ENCODE results near the gene PI4KB. TPM values are rescaled to one million over a fixed set of nuclear protein-coding genes. Genes with fewer than 3 reads are reported as not detected.
"Not testable (repeated sequence)": the region's sequence is repeated elsewhere in the genome, so short reads cannot be mapped to it uniquely, and the experiment has no call there.

PI4KB gene
- total RNA-seq, 1 donor from 2014 or later = 30.3 TPM

DNA sequence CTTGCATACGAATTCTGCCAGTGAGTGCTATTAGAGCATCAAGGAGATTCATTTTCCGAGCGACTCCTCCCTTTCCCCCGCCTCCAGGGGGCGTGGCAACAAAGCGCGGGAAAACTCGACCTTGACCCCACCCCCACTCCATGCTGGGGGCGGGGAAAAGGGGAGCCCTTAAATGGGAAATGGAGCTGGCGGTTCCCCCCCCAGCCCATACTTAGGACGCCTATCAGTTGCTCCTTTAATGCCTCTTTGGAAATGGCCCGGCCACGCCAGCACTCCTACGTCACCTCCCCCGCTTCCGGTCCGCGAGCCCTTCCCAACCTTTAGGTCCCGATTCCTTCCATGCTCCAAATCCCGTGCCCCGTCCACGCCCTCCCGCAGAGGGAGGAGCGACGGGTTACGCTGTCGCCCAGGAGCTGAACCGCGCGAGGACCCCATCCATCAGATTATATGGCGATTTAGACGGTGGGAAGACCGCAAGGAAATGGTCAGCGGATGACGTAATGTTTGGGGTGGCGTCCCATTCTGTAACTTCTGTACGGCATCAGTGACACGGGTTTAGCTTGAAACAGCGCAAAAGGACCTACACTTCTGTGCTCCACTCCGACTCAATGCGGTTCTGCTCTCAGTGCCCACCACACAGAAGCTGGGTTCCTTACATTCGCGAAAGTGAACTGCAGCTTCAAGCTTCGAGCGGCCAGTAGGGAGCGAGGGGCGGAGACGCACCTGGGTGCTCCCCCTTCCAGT is 45.8 kb downstream of the PI4KB start:
- peaks cover 6 to 13% (median 6%) of the 10 kb centered on the region in 3 donors for H3K36me3 ChIP-seq (ENCODE audit: control insufficient read depth in 3 of 3, insufficient read depth in 3 of 3, low read length in 3 of 3)
- no peaks in the 10 kb centered on the region for H3K27me3 ChIP-seq (ENCODE audit: control insufficient read depth in 3 of 3, insufficient read depth in 3 of 3, low read length in 3 of 3)
- H3K9me3 ChIP-seq (ENCODE audit: control insufficient read depth in 3 of 3, low read length in 3 of 3) = no peaks in the 10 kb centered on the region
- peaks cover 15 to 36% (median 24%) of the 10 kb centered on the region in 3 donors for H3K4me1 ChIP-seq (ENCODE audit: control insufficient read depth in 3 of 3, insufficient read depth in 3 of 3, low read length in 3 of 3)
- H3K4me3 ChIP-seq (ENCODE audit: low read length in 3 of 3) = peak overlapping the region; percentile 77 to 100 (median 80)
- peak overlapping the region; percentile 88 to 96 (median 90) for H3K9ac ChIP-seq (ENCODE audit: low read depth in 1 of 3, low read length in 3 of 3)
- peak overlapping the region; percentile 98 for H3K27ac ChIP-seq (ENCODE audit: low read depth, low read length)

DNA sequence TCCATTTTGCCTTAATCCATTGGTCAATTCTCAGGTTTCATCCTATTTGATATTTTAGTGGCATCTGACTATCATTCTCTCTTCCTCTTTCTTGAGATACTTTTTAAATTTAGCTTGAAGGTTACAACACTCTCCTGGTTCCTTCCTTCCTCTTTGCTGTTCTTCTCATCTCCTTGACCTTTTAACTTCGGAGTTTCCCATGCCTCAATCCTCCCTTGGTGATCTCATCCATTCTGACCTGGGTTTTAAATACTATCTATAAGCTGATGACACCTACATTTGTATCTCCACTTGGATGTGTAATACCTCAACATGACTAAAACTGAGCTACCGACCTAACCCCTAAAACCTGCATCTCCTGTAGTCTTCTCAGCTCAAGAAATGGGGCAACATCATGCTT is 50.0 kb downstream of the PI4KB start:
- no peaks in the 10 kb centered on the region for H3K9me3 ChIP-seq (ENCODE audit: control insufficient read depth in 3 of 3, low read length in 3 of 3)
- no peak overlapping the region for H3K4me3 ChIP-seq (ENCODE audit: low read length in 3 of 3)
- H3K27ac ChIP-seq (ENCODE audit: low read depth, low read length) = no peak overlapping the region
- H3K36me3 ChIP-seq (ENCODE audit: control insufficient read depth in 3 of 3, insufficient read depth in 3 of 3, low read length in 3 of 3) = peaks cover 2 to 6% (median 2%) of the 10 kb centered on the region in 3 donors
- peaks cover 2 to 8% (median 7%) of the 10 kb centered on the region in 3 donors for H3K4me1 ChIP-seq (ENCODE audit: control insufficient read depth in 3 of 3, insufficient read depth in 3 of 3, low read length in 3 of 3)
- no peaks in the 10 kb centered on the region for H3K27me3 ChIP-seq (ENCODE audit: control insufficient read depth in 3 of 3, insufficient read depth in 3 of 3, low read length in 3 of 3)
- no peak overlapping the region for H3K9ac ChIP-seq (ENCODE audit: low read depth in 1 of 3, low read length in 3 of 3)

DNA sequence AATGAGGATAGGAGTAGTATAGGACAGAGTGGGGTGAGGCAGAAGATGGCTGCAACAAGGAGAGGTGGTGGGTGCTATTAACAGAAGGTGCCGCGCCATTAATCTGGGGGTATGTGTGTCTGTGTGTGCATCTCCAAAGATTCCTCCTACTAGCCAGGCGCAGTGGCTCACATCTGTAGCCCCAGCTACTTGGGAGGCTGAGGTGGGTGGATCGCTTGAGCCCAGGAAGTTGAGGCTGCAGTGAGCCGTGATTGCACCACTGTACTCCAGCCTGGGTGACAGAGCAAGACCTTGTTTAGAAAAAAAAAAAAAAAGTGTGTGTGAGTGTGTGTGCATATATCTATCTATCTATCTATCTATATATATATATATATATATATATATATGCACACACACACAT is 51.9 kb downstream of the PI4KB start:
- H3K4me3 ChIP-seq (ENCODE audit: low read length in 3 of 3); H3K36me3 ChIP-seq (ENCODE audit: control insufficient read depth in 3 of 3, insufficient read depth in 3 of 3, low read length in 3 of 3); H3K27ac ChIP-seq (ENCODE audit: low read depth, low read length); H3K9me3 ChIP-seq (ENCODE audit: control insufficient read depth in 3 of 3, low read length in 3 of 3); H3K9ac ChIP-seq (ENCODE audit: low read depth in 1 of 3, low read length in 3 of 3); H3K27me3 ChIP-seq (ENCODE audit: control insufficient read depth in 3 of 3, insufficient read depth in 3 of 3, low read length in 3 of 3); H3K4me1 ChIP-seq (ENCODE audit: control insufficient read depth in 3 of 3, insufficient read depth in 3 of 3, low read length in 3 of 3): not testable (repeated sequence)

GRCh38 chr1:151273924-151274466 is 53.2 kb downstream of the PI4KB start:
- Histone ChIP-seq H3K9me3 (ENCODE audit: control insufficient read depth in 3 of 3, low read length in 3 of 3) (no peaks in the 10 kb centered on the region), H3K4me3 (ENCODE audit: low read length in 3 of 3) (no peak overlapping the region), H3K36me3 (ENCODE audit: control insufficient read depth in 3 of 3, insufficient read depth in 3 of 3, low read length in 3 of 3) (peaks cover 4 to 11% (median 10%) of the 10 kb centered on the region in 3 donors), H3K9ac (ENCODE audit: low read depth in 1 of 3, low read length in 3 of 3) (no peak overlapping the region), H3K4me1 (ENCODE audit: control insufficient read depth in 3 of 3, insufficient read depth in 3 of 3, low read length in 3 of 3) (no peaks in the 10 kb centered on the region), H3K27ac (ENCODE audit: low read depth, low read length) (no peak overlapping the region), H3K27me3 (ENCODE audit: control insufficient read depth in 3 of 3, insufficient read depth in 3 of 3, low read length in 3 of 3) (no peaks in the 10 kb centered on the region)

DNA sequence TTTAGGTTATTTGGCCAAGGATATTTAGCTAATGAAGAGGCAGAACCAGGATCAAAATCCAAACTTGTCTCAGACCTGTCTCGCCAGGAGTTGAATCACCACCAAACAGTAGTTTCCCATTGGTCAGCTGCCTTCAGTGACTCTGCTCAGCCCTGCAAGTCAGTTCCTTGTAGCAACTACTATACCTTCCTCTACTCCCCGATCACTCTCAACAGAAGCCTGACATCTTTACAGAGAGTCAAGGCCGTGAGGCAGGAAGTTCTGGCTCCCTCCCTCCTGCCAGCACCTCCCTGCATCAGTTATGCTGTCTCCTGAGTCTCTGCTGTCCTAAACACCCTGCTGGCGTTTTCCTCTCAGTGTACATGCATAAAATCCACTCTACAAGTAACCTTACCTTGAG is 59.5 kb downstream of the PI4KB start:
- Histone ChIP-seq H3K27ac (ENCODE audit: low read depth, low read length) (no peak overlapping the region), H3K4me1 (ENCODE audit: control insufficient read depth in 3 of 3, insufficient read depth in 3 of 3, low read length in 3 of 3) (no peaks in the 10 kb centered on the region), H3K36me3 (ENCODE audit: control insufficient read depth in 3 of 3, insufficient read depth in 3 of 3, low read length in 3 of 3) (peaks cover 43 to 53% (median 51%) of the 10 kb centered on the region in 3 donors), H3K4me3 (ENCODE audit: low read length in 3 of 3) (no peak overlapping the region), H3K9me3 (ENCODE audit: control insufficient read depth in 3 of 3, low read length in 3 of 3) (no peaks in the 10 kb centered on the region), H3K9ac (ENCODE audit: low read depth in 1 of 3, low read length in 3 of 3) (no peak overlapping the region), H3K27me3 (ENCODE audit: control insufficient read depth in 3 of 3, insufficient read depth in 3 of 3, low read length in 3 of 3) (no peaks in the 10 kb centered on the region)

DNA sequence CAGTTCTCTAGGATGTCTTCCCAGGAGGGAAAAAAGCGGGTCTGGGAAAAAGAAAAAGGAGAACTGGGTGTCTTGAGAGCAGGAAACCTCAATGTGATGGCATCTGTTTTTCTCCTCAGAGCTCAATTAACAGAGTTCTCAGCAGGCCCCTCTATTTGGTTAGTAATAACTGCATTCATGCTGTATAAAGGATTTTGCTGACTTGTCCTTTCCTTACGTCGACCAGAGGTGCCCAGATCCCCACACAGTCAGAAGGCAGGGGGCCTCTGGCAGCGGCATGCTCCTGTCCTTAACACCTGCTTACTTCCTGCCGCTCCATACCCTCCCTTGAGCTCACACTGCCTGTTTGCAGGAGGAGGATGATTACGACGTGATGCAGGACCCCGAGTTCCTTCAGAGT is 60.4 kb downstream of the PI4KB start:
- Histone ChIP-seq H3K36me3 (ENCODE audit: control insufficient read depth in 3 of 3, insufficient read depth in 3 of 3, low read length in 3 of 3) (peaks cover 47 to 61% (median 55%) of the 10 kb centered on the region in 3 donors), H3K4me3 (ENCODE audit: low read length in 3 of 3) (no peak overlapping the region), H3K9ac (ENCODE audit: low read depth in 1 of 3, low read length in 3 of 3) (no peak overlapping the region), H3K4me1 (ENCODE audit: control insufficient read depth in 3 of 3, insufficient read depth in 3 of 3, low read length in 3 of 3) (no peaks in the 10 kb centered on the region), H3K27ac (ENCODE audit: low read depth, low read length) (no peak overlapping the region), H3K9me3 (ENCODE audit: control insufficient read depth in 3 of 3, low read length in 3 of 3) (no peaks in the 10 kb centered on the region), H3K27me3 (ENCODE audit: control insufficient read depth in 3 of 3, insufficient read depth in 3 of 3, low read length in 3 of 3) (no peaks in the 10 kb centered on the region)

DNA sequence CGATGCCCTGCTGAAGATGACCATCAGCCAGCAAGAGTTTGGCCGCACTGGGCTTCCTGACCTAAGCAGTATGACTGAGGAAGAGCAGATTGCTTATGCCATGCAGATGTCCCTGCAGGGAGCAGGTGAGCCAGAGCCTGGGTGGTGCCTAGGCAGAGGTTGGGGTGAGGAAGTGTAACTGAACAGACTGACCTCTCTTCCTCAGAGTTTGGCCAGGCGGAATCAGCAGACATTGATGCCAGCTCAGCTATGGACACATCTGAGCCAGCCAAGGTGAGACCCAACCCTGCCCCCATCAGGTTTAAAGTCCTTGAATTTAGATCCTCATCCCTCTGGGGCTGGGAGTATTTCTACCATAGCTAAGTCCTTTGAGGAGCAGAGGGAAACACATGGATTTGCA is 60.9 kb downstream of the PI4KB start:
- H3K36me3 ChIP-seq (ENCODE audit: control insufficient read depth in 3 of 3, insufficient read depth in 3 of 3, low read length in 3 of 3) = peaks cover 47 to 61% (median 55%) of the 10 kb centered on the region in 3 donors
- no peaks in the 10 kb centered on the region for H3K4me1 ChIP-seq (ENCODE audit: control insufficient read depth in 3 of 3, insufficient read depth in 3 of 3, low read length in 3 of 3)
- no peak overlapping the region for H3K9ac ChIP-seq (ENCODE audit: low read depth in 1 of 3, low read length in 3 of 3)
- no peaks in the 10 kb centered on the region for H3K9me3 ChIP-seq (ENCODE audit: control insufficient read depth in 3 of 3, low read length in 3 of 3)
- no peak overlapping the region for H3K27ac ChIP-seq (ENCODE audit: low read depth, low read length)
- no peak overlapping the region for H3K4me3 ChIP-seq (ENCODE audit: low read length in 3 of 3)
- H3K27me3 ChIP-seq (ENCODE audit: control insufficient read depth in 3 of 3, insufficient read depth in 3 of 3, low read length in 3 of 3) = no peaks in the 10 kb centered on the region

DNA sequence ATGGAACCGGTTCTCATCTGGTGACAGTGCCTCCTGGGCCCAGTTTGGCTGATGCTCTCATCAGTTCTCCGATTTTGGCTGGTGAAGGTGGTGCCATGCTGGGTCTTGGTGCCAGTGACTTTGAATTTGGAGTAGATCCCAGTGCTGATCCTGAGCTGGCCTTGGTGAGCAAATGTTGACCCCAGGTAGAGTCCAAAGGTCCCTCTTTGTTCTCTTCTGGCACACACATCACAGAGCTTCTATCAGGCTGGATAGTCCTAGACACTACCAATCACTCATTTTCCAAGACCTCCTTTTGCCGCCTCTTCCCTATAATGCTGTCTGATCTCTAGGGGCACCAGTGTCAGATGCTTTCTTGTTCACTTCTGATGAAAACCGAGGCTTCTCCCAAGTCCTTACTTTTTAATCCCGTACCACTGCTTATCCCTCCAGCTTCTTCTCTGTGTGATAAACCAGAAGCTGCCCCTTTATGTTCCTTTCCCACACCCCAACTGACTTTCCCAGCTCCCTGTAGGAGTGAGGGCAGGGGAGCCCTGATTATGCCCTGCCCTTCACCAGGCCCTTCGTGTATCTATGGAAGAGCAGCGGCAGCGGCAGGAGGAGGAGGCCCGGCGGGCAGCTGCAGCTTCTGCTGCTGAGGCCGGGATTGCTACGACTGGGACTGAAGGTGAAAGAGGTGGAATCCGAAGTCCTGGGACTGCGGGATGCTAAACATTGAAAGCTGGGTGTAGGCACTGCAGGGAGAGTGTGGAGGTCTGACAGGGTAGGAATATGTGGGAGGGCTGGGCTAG is 61.6 kb downstream of the PI4KB start:
- H3K9me3 ChIP-seq (ENCODE audit: control insufficient read depth in 3 of 3, low read length in 3 of 3) = no peaks in the 10 kb centered on the region
- no peak overlapping the region for H3K27ac ChIP-seq (ENCODE audit: low read depth, low read length)
- peaks cover 47 to 61% (median 55%) of the 10 kb centered on the region in 3 donors for H3K36me3 ChIP-seq (ENCODE audit: control insufficient read depth in 3 of 3, insufficient read depth in 3 of 3, low read length in 3 of 3)
- no peak overlapping the region for H3K4me3 ChIP-seq (ENCODE audit: low read length in 3 of 3)
- no peaks in the 10 kb centered on the region for H3K27me3 ChIP-seq (ENCODE audit: control insufficient read depth in 3 of 3, insufficient read depth in 3 of 3, low read length in 3 of 3)
- no peak overlapping the region for H3K9ac ChIP-seq (ENCODE audit: low read depth in 1 of 3, low read length in 3 of 3)
- no peaks in the 10 kb centered on the region for H3K4me1 ChIP-seq (ENCODE audit: control insufficient read depth in 3 of 3, insufficient read depth in 3 of 3, low read length in 3 of 3)

DNA sequence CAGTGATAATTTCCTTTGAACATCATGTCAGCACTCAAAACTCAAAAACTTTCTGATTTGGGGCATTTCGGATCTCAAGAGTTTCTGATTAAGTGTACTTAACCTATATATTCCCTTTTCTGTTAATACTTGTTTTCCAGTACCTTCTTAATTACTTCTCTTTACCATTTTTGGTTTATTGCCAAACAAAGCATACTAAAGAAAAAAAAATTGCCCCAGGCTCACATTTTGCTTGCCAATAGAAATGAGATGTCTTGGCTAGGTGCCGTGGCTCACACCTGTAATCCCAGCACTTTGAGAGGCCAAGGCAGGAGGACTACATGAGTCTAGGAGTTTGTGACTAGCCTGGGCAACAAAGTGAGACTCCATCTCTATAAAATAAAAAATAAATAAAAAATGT is 67.9 kb downstream of the PI4KB start:
- H3K4me1 ChIP-seq (ENCODE audit: control insufficient read depth in 3 of 3, insufficient read depth in 3 of 3, low read length in 3 of 3) = peaks cover 7 to 22% (median 11%) of the 10 kb centered on the region in 3 donors
- no peak overlapping the region for H3K4me3 ChIP-seq (ENCODE audit: low read length in 3 of 3)
- peaks cover 10 to 19% (median 12%) of the 10 kb centered on the region in 3 donors for H3K36me3 ChIP-seq (ENCODE audit: control insufficient read depth in 3 of 3, insufficient read depth in 3 of 3, low read length in 3 of 3)
- no peaks in the 10 kb centered on the region for H3K9me3 ChIP-seq (ENCODE audit: control insufficient read depth in 3 of 3, low read length in 3 of 3)
- H3K9ac ChIP-seq (ENCODE audit: low read depth in 1 of 3, low read length in 3 of 3) = no peak overlapping the region
- no peaks in the 10 kb centered on the region for H3K27me3 ChIP-seq (ENCODE audit: control insufficient read depth in 3 of 3, insufficient read depth in 3 of 3, low read length in 3 of 3)
- no peak overlapping the region for H3K27ac ChIP-seq (ENCODE audit: low read depth, low read length)

- Histone ChIP-seq H3K9ac (ENCODE audit: low read depth in 1 of 3, low read length in 3 of 3) (peak overlapping the region; percentile 90 to 96 (median 92)), H3K27me3 (ENCODE audit: control insufficient read depth in 3 of 3, insufficient read depth in 3 of 3, low read length in 3 of 3) (no peaks in the 10 kb centered on the region), H3K27ac (ENCODE audit: low read depth, low read length) (peak overlapping the region; percentile 90)
Measured at GRCh38 chr1:151255381-151255780, 71.8 kb downstream of the PI4KB start.

More at GRCh38 chr1:151255381-151255780, 71.8 kb downstream of the PI4KB start:
- Histone ChIP-seq H3K36me3 (ENCODE audit: control insufficient read depth in 3 of 3, insufficient read depth in 3 of 3, low read length in 3 of 3) (peaks cover 0 to 1% (median 0%) of the 10 kb centered on the region in 3 donors), H3K9me3 (ENCODE audit: control insufficient read depth in 3 of 3, low read length in 3 of 3) (no peaks in the 10 kb centered on the region), H3K4me3 (ENCODE audit: low read length in 3 of 3) (peak overlapping the region; percentile 78 to 97 (median 82)), H3K4me1 (ENCODE audit: control insufficient read depth in 3 of 3, insufficient read depth in 3 of 3, low read length in 3 of 3) (peaks cover 7 to 22% (median 11%) of the 10 kb centered on the region in 3 donors)
